SK-N-SH treated with all-trans-retinoic acid at 6 μM for 48 hours (cell line): Measurements from ENCODE around the gene ADARB2.

Source experiments
- CREB5 ChIP-seq: fragments of 250-450 bp; sonication (Bioruptor Pico); IDR thresholded peaks from 2 replicates; pipeline ENCODE4 v1.5.1; 2020; ENCODE audit warnings: low read depth, mild to moderate bottlenecking, moderate library complexity
- CSDC2 ChIP-seq: fragments of 250-450 bp; sonication (Bioruptor Pico); IDR thresholded peaks from 2 replicates; pipeline ENCODE4 v1.5.0; 2020; ENCODE audit warnings: mild to moderate bottlenecking, moderate library complexity
- GLIS3 ChIP-seq: fragments of 250-450 bp; sonication (Bioruptor Pico); IDR thresholded peaks from 2 replicates; pipeline ENCODE4 v1.5.0; 2020; ENCODE audit warnings: mild to moderate bottlenecking, moderate library complexity
- ISL1 ChIP-seq: fragments of 250-450 bp; sonication (Bioruptor Pico); IDR thresholded peaks from 2 replicates; pipeline ENCODE4 v2.1.2; 2022; ENCODE audit warnings: mild to moderate bottlenecking, moderate library complexity
- PATZ1 ChIP-seq: fragments of 250-450 bp; sonication (Bioruptor Pico); IDR thresholded peaks from 2 replicates; pipeline ENCODE4 v1.8.0; 2020; ENCODE audit warnings: mild to moderate bottlenecking, moderate library complexity, borderline replicate concordance
- POU6F1 ChIP-seq: fragments of 250-450 bp; sonication (Bioruptor Pico); IDR thresholded peaks from 2 replicates; pipeline ENCODE4 v1.8.0; 2021; ENCODE audit warnings: low read depth, mild to moderate bottlenecking, moderate library complexity, borderline replicate concordance
- PPARA ChIP-seq: fragments of 250-450 bp; sonication (Bioruptor Pico); IDR thresholded peaks from 2 replicates; pipeline ENCODE4 v1.5.0; 2020; ENCODE audit warnings: mild to moderate bottlenecking, borderline replicate concordance
- TOX ChIP-seq: fragments of 250-450 bp; sonication (Bioruptor Pico); IDR thresholded peaks from 2 replicates; pipeline ENCODE4 v1.8.0; 2021; ENCODE audit warnings: mild to moderate bottlenecking, moderate library complexity, borderline replicate concordance
- TSHZ2 ChIP-seq: fragments of 250-450 bp; sonication (Bioruptor Pico); IDR thresholded peaks from 2 replicates; pipeline ENCODE4 v1.5.0; 2020; ENCODE audit warnings: mild to moderate bottlenecking, moderate library complexity
- ZC3H10 ChIP-seq: fragments of 250-450 bp; sonication (Bioruptor Pico); IDR thresholded peaks from 2 replicates; pipeline ENCODE4 v1.5.1; 2021; ENCODE audit warnings: mild to moderate bottlenecking, moderate library complexity
- ZNF565 ChIP-seq: fragments of 450-650 bp; formaldehyde crosslinking; conservative IDR thresholded peaks from 2 replicates; pipeline ENCODE4 v1.5.0; 2020; ENCODE audit warnings: low read depth, mild to moderate bottlenecking, moderate library complexity

- no peak for TF ChIP-seq TSHZ2 (CRISPR knock-in tag)
- TF ChIP-seq ISL1: no peak
- no peak for TF ChIP-seq PPARA (CRISPR knock-in tag)
- TF ChIP-seq ZNF565 (CRISPR knock-in tag): no peak
- no peak for TF ChIP-seq POU6F1 (CRISPR knock-in tag)
- TF ChIP-seq CREB5: no peak
- TF ChIP-seq GLIS3 (CRISPR knock-in tag): no peak
- TF ChIP-seq ZC3H10: no peak
- no peak for TF ChIP-seq CSDC2 (CRISPR knock-in tag)
- TF ChIP-seq TOX (CRISPR knock-in tag): no peak
- TF ChIP-seq PATZ1 (CRISPR knock-in tag): no peak
Measured at GRCh38 chr10:1464881-1465417, 272.4 kb downstream of the ADARB2 start.
